ENCODE data around the gene SPRED1. TPM values are rescaled to one million over a fixed set of nuclear protein-coding genes. Genes with fewer than 3 reads are reported as not detected.

Gene SPRED1
- total RNA-seq, 1 donor from 2014 or later = 20.4 TPM

- no peaks in the 10 kb centered on the region for H3K27me3 ChIP-seq (ENCODE audit: control insufficient read depth, insufficient read depth, low read length)
- H3K4me3 ChIP-seq (ENCODE audit: low read depth, low read length) = no peak overlapping the region
- no peak for DNase-seq (ENCODE audit: low read depth)
- TF ChIP-seq, protein P1, sequence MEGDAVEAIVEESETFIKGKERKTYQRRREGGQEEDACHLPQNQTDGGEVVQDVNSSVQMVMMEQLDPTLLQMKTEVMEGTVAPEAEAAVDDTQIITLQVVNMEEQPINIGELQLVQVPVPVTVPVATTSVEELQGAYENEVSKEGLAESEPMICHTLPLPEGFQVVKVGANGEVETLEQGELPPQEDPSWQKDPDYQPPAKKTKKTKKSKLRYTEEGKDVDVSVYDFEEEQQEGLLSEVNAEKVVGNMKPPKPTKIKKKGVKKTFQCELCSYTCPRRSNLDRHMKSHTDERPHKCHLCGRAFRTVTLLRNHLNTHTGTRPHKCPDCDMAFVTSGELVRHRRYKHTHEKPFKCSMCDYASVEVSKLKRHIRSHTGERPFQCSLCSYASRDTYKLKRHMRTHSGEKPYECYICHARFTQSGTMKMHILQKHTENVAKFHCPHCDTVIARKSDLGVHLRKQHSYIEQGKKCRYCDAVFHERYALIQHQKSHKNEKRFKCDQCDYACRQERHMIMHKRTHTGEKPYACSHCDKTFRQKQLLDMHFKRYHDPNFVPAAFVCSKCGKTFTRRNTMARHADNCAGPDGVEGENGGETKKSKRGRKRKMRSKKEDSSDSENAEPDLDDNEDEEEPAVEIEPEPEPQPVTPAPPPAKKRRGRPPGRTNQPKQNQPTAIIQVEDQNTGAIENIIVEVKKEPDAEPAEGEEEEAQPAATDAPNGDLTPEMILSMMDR (IDR thresholded peaks at IDR 0.05; ENCODE audit: insufficient read depth, low read length, poor library complexity, severe bottlenecking) = no peak
- no peaks in the 10 kb centered on the region for H3K36me3 ChIP-seq (ENCODE audit: control insufficient read depth, insufficient read depth, low read length)
Observed at GRCh38 chr15:38238311-38238710, 14.3 kb upstream of the SPRED1 start.

DNA sequence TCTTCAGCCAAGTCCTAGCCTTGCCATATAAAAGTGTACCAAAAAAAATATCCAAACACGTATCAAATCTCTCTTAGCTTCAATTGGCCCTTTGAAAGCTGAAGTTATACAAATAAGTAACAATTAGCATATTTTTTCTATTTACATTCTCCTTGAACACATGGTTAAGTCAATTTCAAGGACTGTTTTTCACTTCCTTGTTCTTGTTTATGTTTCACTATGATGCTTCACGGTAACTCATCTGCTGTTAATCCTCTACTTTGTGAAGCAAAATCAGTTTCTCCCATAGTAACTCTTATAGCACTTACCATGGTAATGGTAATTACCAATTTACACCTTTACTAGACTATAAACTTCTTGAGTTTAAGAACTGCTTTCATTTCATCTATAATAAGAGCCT, 10.6 kb upstream of the SPRED1 start:
- Histone ChIP-seq H3K4me3 (ENCODE audit: low read depth, low read length) (no peak overlapping the region), H3K27me3 (ENCODE audit: control insufficient read depth, insufficient read depth, low read length) (no peaks in the 10 kb centered on the region), H3K36me3 (ENCODE audit: control insufficient read depth, insufficient read depth, low read length) (no peaks in the 10 kb centered on the region)
- TF ChIP-seq, protein P1 (IDR thresholded peaks at IDR 0.05; ENCODE audit: insufficient read depth, low read length, poor library complexity, severe bottlenecking) = no peak
- no peak for DNase-seq (ENCODE audit: low read depth)

DNA sequence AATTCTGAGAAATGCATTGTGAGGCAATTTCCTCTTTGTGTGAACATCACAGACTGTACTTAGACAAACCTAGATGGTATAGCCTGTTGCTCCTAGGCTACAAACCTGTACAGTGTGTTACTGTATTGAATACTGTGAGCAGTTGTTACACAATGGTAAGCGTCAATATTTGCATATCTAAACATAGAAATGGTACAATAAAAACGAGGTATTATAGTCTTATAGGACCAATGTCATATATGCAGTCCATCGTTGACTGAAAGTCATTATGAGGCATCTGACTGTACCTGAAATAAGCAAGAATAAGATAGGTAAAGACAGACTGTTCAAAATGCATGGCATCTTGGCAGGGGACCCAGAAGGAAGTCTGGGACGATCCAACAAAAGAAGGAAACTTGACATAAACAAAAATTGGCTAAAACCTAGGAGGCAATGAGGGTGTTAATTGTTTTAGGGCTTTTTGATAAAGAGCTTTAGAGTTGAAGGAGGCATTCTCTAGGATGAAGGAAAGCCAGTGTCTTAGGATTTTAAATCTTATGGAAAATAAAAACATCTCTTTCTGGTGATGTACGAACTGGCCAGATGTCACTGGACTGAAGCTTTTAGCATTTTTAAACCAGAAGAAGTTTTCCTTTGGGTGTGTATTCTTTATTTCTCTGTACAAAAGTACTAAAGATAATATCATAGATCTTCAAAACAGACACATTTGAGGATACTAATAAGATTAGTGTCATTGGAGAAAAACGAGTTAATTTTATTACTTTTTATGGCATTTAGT, 9.2 kb upstream of the SPRED1 start:
- Histone ChIP-seq H3K27me3 (ENCODE audit: control insufficient read depth, insufficient read depth, low read length) (no peaks in the 10 kb centered on the region), H3K4me3 (ENCODE audit: low read depth, low read length) (no peak overlapping the region), H3K36me3 (ENCODE audit: control insufficient read depth, insufficient read depth, low read length) (no peaks in the 10 kb centered on the region)
- TF ChIP-seq, protein P1 (IDR thresholded peaks at IDR 0.05; ENCODE audit: insufficient read depth, low read length, poor library complexity, severe bottlenecking) = no peak
- no peak for DNase-seq (ENCODE audit: low read depth)

DNA sequence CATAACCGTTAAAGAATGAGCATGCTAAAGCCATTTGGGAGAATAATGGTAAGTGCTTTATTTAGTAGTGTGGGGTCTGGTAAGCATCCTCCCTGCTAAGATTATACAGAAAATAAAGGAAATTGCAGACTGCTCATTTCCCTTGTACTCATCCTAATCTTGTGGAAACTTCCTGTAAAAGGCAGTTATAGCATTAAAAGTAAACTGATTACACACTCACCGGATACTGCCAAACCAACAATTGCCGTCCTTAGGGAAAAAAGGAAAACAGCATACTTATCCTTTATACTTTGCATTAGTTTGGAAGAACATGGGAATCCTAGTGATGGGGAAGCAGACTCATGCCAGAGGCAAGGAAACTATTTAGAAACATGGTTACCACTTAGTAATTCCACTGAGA, 5.3 kb upstream of the SPRED1 start:
- TF ChIP-seq, protein P1 (IDR thresholded peaks at IDR 0.05; ENCODE audit: insufficient read depth, low read length, poor library complexity, severe bottlenecking) = no peak
- Histone ChIP-seq H3K36me3 (ENCODE audit: control insufficient read depth, insufficient read depth, low read length) (no peaks in the 10 kb centered on the region), H3K27me3 (ENCODE audit: control insufficient read depth, insufficient read depth, low read length) (no peaks in the 10 kb centered on the region), H3K4me3 (ENCODE audit: low read depth, low read length) (no peak overlapping the region)
- no peak for DNase-seq (ENCODE audit: low read depth)

- TF ChIP-seq, protein P1 (IDR thresholded peaks at IDR 0.05; ENCODE audit: insufficient read depth, low read length, poor library complexity, severe bottlenecking) = no peak
- no peaks in the 10 kb centered on the region for H3K36me3 ChIP-seq (ENCODE audit: control insufficient read depth, insufficient read depth, low read length)
- DNase-seq (ENCODE audit: low read depth) = peak; percentile 59
- H3K27me3 ChIP-seq (ENCODE audit: control insufficient read depth, insufficient read depth, low read length) = no peaks in the 10 kb centered on the region
- peak overlapping the region; percentile 82 for H3K4me3 ChIP-seq (ENCODE audit: low read depth, low read length)
Observed at GRCh38 chr15:38253351-38253781, 730 bp downstream of the SPRED1 start.

All from kidney epithelial cell (primary cell).